IMR-90 (cell line): ENCODE results near the gene TBC1D22B. TPM values are rescaled to one million over a fixed set of nuclear protein-coding genes. Genes with fewer than 3 reads are reported as not detected.
A peak's percentile ranks its signal among the peaks of the same experiment; 100 is the strongest.

Source experiments
- ATAC-seq: fragments of 200-7000 bp; cut with Tn5 transposase; 2 replicates; pipeline ENCODE4 v1.9.1; 2020; ENCODE audit warnings: low read depth, mild to moderate bottlenecking, moderate library complexity
- BruUV-seq: library from RNA; stranded (reverse); fragments of 400-500 nt; replicated peaks from 2 replicates; lab custom pipeline; 2021; lab: Mats Ljungman, UMichigan
- CTCF ChIA-PET: fragments of 300-600 bp; formaldehyde crosslinking; extraction: SDS; loops from one replicate; lab custom pipeline; 2021; ENCODE audit warnings: antibody characterized with exemption; lab: Yijun Ruan, JAX
- POLR2A ChIA-PET: fragments of 300-600 bp; sonication (Branson Sonifier 250); formaldehyde crosslinking; loops from one replicate; lab custom pipeline; 2022; ENCODE audit warnings: antibody characterized with exemption; ENCODE audit not compliant: unreplicated experiment; lab: Charles Lee
- DNase-seq: peaks from one replicate; pipeline ENCODE4 v3.0.0; 2013
- H2AFZ ChIP-seq: replicated peaks from 2 replicates; pipeline ENCODE3; 2013; ENCODE audit warnings: low read length, mild to moderate bottlenecking; ENCODE audit not compliant: poor library complexity
- H2AK5ac ChIP-seq: 2 replicates; pipeline ENCODE4 v1.6.1; 2013; ENCODE audit warnings: low read depth, low read length, inconsistent platforms
- H2AK9ac ChIP-seq: replicated peaks from 2 replicates; pipeline ENCODE3; 2013; ENCODE audit warnings: mild to moderate bottlenecking, low read depth, low read length, moderate library complexity; ENCODE audit not compliant: poor library complexity
- H2BK120ac ChIP-seq: 2 replicates; pipeline ENCODE4 v1.6.1; 2013; ENCODE audit warnings: low read depth, low read length, inconsistent platforms
- H2BK15ac ChIP-seq: 3 replicates; pipeline ENCODE4 v1.6.1; 2013; ENCODE audit warnings: low read depth, low read length, inconsistent platforms
- H2BK20ac ChIP-seq: 2 replicates; pipeline ENCODE4 v1.6.1; 2013; ENCODE audit warnings: low read depth, mild to moderate bottlenecking, inconsistent platforms, low read length, moderate library complexity
- H2BK5ac ChIP-seq: 2 replicates; pipeline ENCODE4 v1.6.1; 2013; ENCODE audit warnings: mild to moderate bottlenecking, low read depth, low read length, inconsistent platforms; ENCODE audit not compliant: poor library complexity, severe bottlenecking
- H3K14ac ChIP-seq: replicated peaks from 2 replicates; pipeline ENCODE4 v1.6.1; 2013; ENCODE audit warnings: low read depth, low read length, inconsistent platforms
- H3K18ac ChIP-seq: 2 replicates; pipeline ENCODE4 v1.6.1; 2013; ENCODE audit warnings: low read depth, low read length, control low read depth
- H3K23ac ChIP-seq: 2 replicates; pipeline ENCODE4 v1.6.1; 2013; ENCODE audit warnings: low read depth, low read length, inconsistent platforms
- H3K27ac ChIP-seq: 2 replicates; pipeline ENCODE4 v1.5.1; 2013; ENCODE audit warnings: mild to moderate bottlenecking, control low read depth, low read length; ENCODE audit not compliant: insufficient read depth
- H3K27me3 ChIP-seq: 2 replicates; pipeline ENCODE4 v1.6.1; 2013; ENCODE audit warnings: low read length; ENCODE audit not compliant: control insufficient read depth, insufficient read depth
- H3K36me3 ChIP-seq: 2 replicates; pipeline ENCODE4 v1.6.1; 2013; ENCODE audit warnings: low read length, mixed read lengths; ENCODE audit not compliant: control insufficient read depth, insufficient read depth
- H3K4ac ChIP-seq: 2 replicates; pipeline ENCODE4 v1.6.1; 2013; ENCODE audit warnings: low read depth, low read length, inconsistent platforms
- H3K4me1 ChIP-seq: 2 replicates; pipeline ENCODE4 v1.6.1; 2013; ENCODE audit warnings: low read length, mixed read lengths; ENCODE audit not compliant: control insufficient read depth, insufficient read depth
- H3K4me2 ChIP-seq: 2 replicates; pipeline ENCODE4 v1.6.1; 2013; ENCODE audit warnings: low read depth, mild to moderate bottlenecking, control low read depth, low read length, moderate library complexity
- H3K4me3 ChIP-seq: 2 replicates; pipeline ENCODE4 v1.5.1; 2013; ENCODE audit warnings: low read depth, mild to moderate bottlenecking, control low read depth, low read length, moderate library complexity; ENCODE audit not compliant: insufficient read depth
- H3K56ac ChIP-seq: 2 replicates; pipeline ENCODE4 v1.6.1; 2013; ENCODE audit warnings: low read length, inconsistent platforms; ENCODE audit not compliant: insufficient read depth; ENCODE audit errors: extremely low read depth
- H3K79me1 ChIP-seq, 2 experiments: 2 replicates each; pipeline ENCODE4 v1.6.1; 2013; ENCODE audit warnings: low read length in 2 of 2, inconsistent platforms in 1 of 2, low read depth in 1 of 2
- H3K9ac ChIP-seq: 2 replicates; pipeline ENCODE4 v1.6.1; 2013; ENCODE audit warnings: low read depth, low read length, control low read depth
- H3K9me1 ChIP-seq: 2 replicates; pipeline ENCODE4 v1.6.1; 2013; ENCODE audit warnings: low read length, inconsistent platforms; ENCODE audit not compliant: insufficient read depth
- H3K9me3 ChIP-seq: 2 replicates; pipeline ENCODE4 v1.6.1; 2013; ENCODE audit warnings: low read length; ENCODE audit not compliant: control insufficient read depth, insufficient read depth
- H4K20me1 ChIP-seq: 2 replicates; pipeline ENCODE4 v1.6.1; 2013; ENCODE audit warnings: low read length, inconsistent platforms; ENCODE audit not compliant: insufficient read depth
- H4K5ac ChIP-seq: 2 replicates; pipeline ENCODE4 v1.6.1; 2013; ENCODE audit warnings: mild to moderate bottlenecking, low read depth, low read length, control low read depth
- H4K8ac ChIP-seq, 2 experiments: 2 replicates each; pipeline ENCODE4 v1.6.1; 2013; ENCODE audit warnings: low read depth in 2 of 2, low read length in 2 of 2, control low read depth in 1 of 2, inconsistent platforms in 1 of 2
- H4K91ac ChIP-seq: 2 replicates; pipeline ENCODE4 v1.6.1; 2013; ENCODE audit warnings: low read depth, low read length, inconsistent platforms; ENCODE audit not compliant: insufficient read depth
- BHLHE40 ChIP-seq: fragments of 150-350 bp; IDR thresholded peaks from 2 replicates; pipeline ENCODE4 v1.6.1; 2016; ENCODE audit warnings: mild to moderate bottlenecking, low read depth, low read length
- CEBPB ChIP-seq: IDR thresholded peaks from 2 replicates; pipeline ENCODE4 v1.6.1; 2012; ENCODE audit warnings: low read depth, low read length, improper control_type of control experiment
- CHD1 ChIP-seq: IDR thresholded peaks from 2 replicates; pipeline ENCODE4 v1.6.1; 2012; ENCODE audit warnings: low read depth, low read length, improper control_type of control experiment
- ELK1 ChIP-seq: fragments of 150-350 bp; IDR thresholded peaks from 2 replicates; pipeline ENCODE4 v1.6.1; 2016; ENCODE audit warnings: low read depth, mild to moderate bottlenecking, low read length, moderate library complexity, borderline replicate concordance
- FOS ChIP-seq: fragments of 150-350 bp; IDR thresholded peaks from 2 replicates; pipeline ENCODE4 v1.6.1; 2016; ENCODE audit warnings: low read depth, low read length
- MAZ ChIP-seq: IDR thresholded peaks from 2 replicates; pipeline ENCODE4 v1.6.1; 2012; ENCODE audit warnings: low read depth, mild to moderate bottlenecking, low read length, improper control_type of control experiment, moderate library complexity, borderline replicate concordance
- MXI1 ChIP-seq: IDR thresholded peaks from 2 replicates; pipeline ENCODE4 v1.6.1; 2012; ENCODE audit warnings: low read depth, mild to moderate bottlenecking, low read length, moderate library complexity, borderline replicate concordance
- NFE2L2 ChIP-seq: fragments of 150-350 bp; IDR thresholded peaks from 2 replicates; pipeline ENCODE4 v1.6.1; 2016; ENCODE audit warnings: low read depth, mild to moderate bottlenecking, low read length
- POLR2A ChIP-seq: IDR thresholded peaks from 2 replicates; pipeline ENCODE4 v1.6.1; 2012; ENCODE audit warnings: mild to moderate bottlenecking, low read depth, low read length
- RCOR1 ChIP-seq: IDR thresholded peaks from 2 replicates; pipeline ENCODE4 v1.6.1; 2012; ENCODE audit warnings: mild to moderate bottlenecking, low read length, improper control_type of control experiment; ENCODE audit not compliant: insufficient replicate concordance
- SMC3 ChIP-seq: fragments of 150-350 bp; IDR thresholded peaks from 2 replicates; pipeline ENCODE4 v1.6.1; 2016; ENCODE audit warnings: low read depth, mild to moderate bottlenecking, antibody characterized with exemption, low read length, moderate library complexity
- WGBS, 2 experiments: methylation state at CpG; one replicate each; pipeline versions ENCODE4 v1.1.5 to v1.1.7; 2013; ENCODE audit warnings: missing lambda C conversion rate in 2 of 2; ENCODE audit not compliant: insufficient read length in 1 of 2; ENCODE audit errors: extremely low coverage in 2 of 2; 5-methylcytosine and 5-hydroxymethylcytosine counted together
- dilution Hi-C: fragments of 300-500 bp; cut with HindIII; formaldehyde crosslinking; loops from one replicate; pipeline ENCODE4 v1.14.3; 2018; ENCODE audit warnings: low sequenced_read_pairs; ENCODE audit not compliant: unreplicated experiment
- in situ Hi-C: fragments of 300-500 bp; cut with MboI; formaldehyde crosslinking; loops from 3 replicates; pipeline ENCODE4 v1.14.3; 2019; ENCODE audit warnings: low sequenced_read_pairs, inconsistent platforms, mixed read lengths
- intact Hi-C: fragments of 100-400 bp; cut with micrococcal nuclease; formaldehyde crosslinking; loops from 2 replicates; pipeline ENCODE4 v1.10.0; 2022
- polyA plus RNA-seq, 3 experiments: library from polyadenylated mRNA; depleted of rRNA; stranded (reverse); fragments of >200 nt; gene quantifications; 2 replicates each; pipeline ENCODE4 v1.2.3, GENCODE V29; 2012; ENCODE audit warnings: low replicate concordance in 1 of 3
- total RNA-seq: library from RNA; depleted of rRNA; stranded (reverse); fragments of >200 nt; gene quantifications from 2 replicates; pipeline ENCODE4 v1.2.3, GENCODE V29; 2012
- TF ChIP-seq, protein P1 (sequence below): conservative IDR thresholded peaks from 2 replicates; pipeline ENCODE4 v1.5.1; 2012; ENCODE audit warnings: mild to moderate bottlenecking, low read depth, low read length, improper control_type of control experiment
- TF ChIP-seq, protein P2 (sequence below): fragments of 150-350 bp; IDR thresholded peaks from 2 replicates; pipeline ENCODE4 v1.6.1; 2017; ENCODE audit warnings: mild to moderate bottlenecking, antibody characterized with exemption, low read length, low read depth

TBC1D22B gene
- total and polyA plus RNA-seq, 2 of the 4 experiments (the other 2 are of a cell fraction), result 6.6 to 7.5 TPM

GRCh38 chr6:37316071-37316470 is 58.5 kb downstream of the TBC1D22B start:
- no peak for DNase-seq
- no peaks in the 10 kb centered on the region for H3K9me3 ChIP-seq
- H4K91ac ChIP-seq, result no peak overlapping the region
- no peak overlapping the region for H3K27ac ChIP-seq
- H2BK15ac ChIP-seq, result no peak overlapping the region
- H3K18ac ChIP-seq, result no peak overlapping the region
- no peaks in the 10 kb centered on the region for H3K27me3 ChIP-seq
- ChIA-PET CTCF (no interaction called here), POLR2A (no interaction called here)
- no peak overlapping the region for H3K9ac ChIP-seq
- no TSS peak for BruUV-seq
- no peak overlapping the region for H3K23ac ChIP-seq
- in situ Hi-C loops, result no loop called here
- peaks cover 11% of the 10 kb centered on the region for H3K4me1 ChIP-seq
- TF ChIP-seq MAZ, result no peak
- TF ChIP-seq CHD1, result no peak
- no peak for TF ChIP-seq MXI1
- TF ChIP-seq BHLHE40, result no peak
- TF ChIP-seq SMC3, result no peak
- no peak for TF ChIP-seq ELK1
- TF ChIP-seq RCOR1, result no peak
- TF ChIP-seq, protein P1, sequence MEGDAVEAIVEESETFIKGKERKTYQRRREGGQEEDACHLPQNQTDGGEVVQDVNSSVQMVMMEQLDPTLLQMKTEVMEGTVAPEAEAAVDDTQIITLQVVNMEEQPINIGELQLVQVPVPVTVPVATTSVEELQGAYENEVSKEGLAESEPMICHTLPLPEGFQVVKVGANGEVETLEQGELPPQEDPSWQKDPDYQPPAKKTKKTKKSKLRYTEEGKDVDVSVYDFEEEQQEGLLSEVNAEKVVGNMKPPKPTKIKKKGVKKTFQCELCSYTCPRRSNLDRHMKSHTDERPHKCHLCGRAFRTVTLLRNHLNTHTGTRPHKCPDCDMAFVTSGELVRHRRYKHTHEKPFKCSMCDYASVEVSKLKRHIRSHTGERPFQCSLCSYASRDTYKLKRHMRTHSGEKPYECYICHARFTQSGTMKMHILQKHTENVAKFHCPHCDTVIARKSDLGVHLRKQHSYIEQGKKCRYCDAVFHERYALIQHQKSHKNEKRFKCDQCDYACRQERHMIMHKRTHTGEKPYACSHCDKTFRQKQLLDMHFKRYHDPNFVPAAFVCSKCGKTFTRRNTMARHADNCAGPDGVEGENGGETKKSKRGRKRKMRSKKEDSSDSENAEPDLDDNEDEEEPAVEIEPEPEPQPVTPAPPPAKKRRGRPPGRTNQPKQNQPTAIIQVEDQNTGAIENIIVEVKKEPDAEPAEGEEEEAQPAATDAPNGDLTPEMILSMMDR, result no peak
- no peak for TF ChIP-seq NFE2L2
- TF ChIP-seq CEBPB, result no peak
- TF ChIP-seq, protein P2, sequence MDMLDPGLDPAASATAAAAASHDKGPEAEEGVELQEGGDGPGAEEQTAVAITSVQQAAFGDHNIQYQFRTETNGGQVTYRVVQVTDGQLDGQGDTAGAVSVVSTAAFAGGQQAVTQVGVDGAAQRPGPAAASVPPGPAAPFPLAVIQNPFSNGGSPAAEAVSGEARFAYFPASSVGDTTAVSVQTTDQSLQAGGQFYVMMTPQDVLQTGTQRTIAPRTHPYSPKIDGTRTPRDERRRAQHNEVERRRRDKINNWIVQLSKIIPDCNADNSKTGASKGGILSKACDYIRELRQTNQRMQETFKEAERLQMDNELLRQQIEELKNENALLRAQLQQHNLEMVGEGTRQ, result no peak
- TF ChIP-seq FOS, result no peak
- TF ChIP-seq POLR2A, result no peak
- H3K36me3 ChIP-seq, result peaks cover 59% of the 10 kb centered on the region
- no peak overlapping the region for H4K8ac ChIP-seq
- H4K20me1 ChIP-seq, result peaks cover 9% of the 10 kb centered on the region; the same call in 1 of the 2 replicates
- intact Hi-C loops, result no loop called here
- no peak overlapping the region for H4K5ac ChIP-seq
- H2BK120ac ChIP-seq, result no peak overlapping the region
- dilution Hi-C loops, result no loop called here
- H2AK5ac ChIP-seq, result no peak overlapping the region
- no peak overlapping the region for H2BK5ac ChIP-seq
- H2AFZ ChIP-seq, result no peak overlapping the region
- H3K79me1 ChIP-seq, result peaks cover 0 to 7% of the 10 kb centered on the region in 2 experiments; a peak in 2 of 4 replicates
- no peak overlapping the region for H2BK20ac ChIP-seq
- no peak for ATAC-seq
- H3K4ac ChIP-seq, result no peak overlapping the region
- H3K9me1 ChIP-seq, result peaks cover 24% of the 10 kb centered on the region
- peak overlapping the region; percentile 9 for H2AK9ac ChIP-seq
- no peak overlapping the region for H3K56ac ChIP-seq
- no peak overlapping the region for H3K4me2 ChIP-seq
- no CpG with 5 or more reads among the region's 7 CpGs for WGBS, 2 experiments
- no peak overlapping the region for H3K14ac ChIP-seq
- H3K4me3 ChIP-seq, result no peak overlapping the region
